ENCODE results near the gene PTGFRN.

The PTGFRN gene

GRCh38 chr1:116987256-116987555 lies 77.5 kb downstream of the PTGFRN start:
- no peaks in the 10 kb centered on the region for H4K20me1 ChIP-seq (ENCODE audit: low read depth, low read length)
- H3K9me2 ChIP-seq (replicated peaks; ENCODE audit: insufficient read depth, low read length), result no peaks in the 10 kb centered on the region
- H3F3A ChIP-seq (ENCODE audit: insufficient read depth), result no peaks in the 10 kb centered on the region
- no peak overlapping the region for H3K27ac ChIP-seq (ENCODE audit: low read depth, low read length)
- H3K9ac ChIP-seq (ENCODE audit: low read length), result no peak overlapping the region
- TF ChIP-seq EZH2phosphoT487 (conservative IDR thresholded peaks at IDR 0.05; ENCODE audit: low read length), result no peak
- TF ChIP-seq CTCF (IDR thresholded peaks at IDR 0.05; ENCODE audit: insufficient read depth, low read length, poor library complexity, severe bottlenecking), result no peak
- no peak overlapping the region for H2AFZ ChIP-seq (ENCODE audit: low read depth, low read length, severe bottlenecking)
- no peaks in the 10 kb centered on the region for H3K27me3 ChIP-seq (ENCODE audit: low read length)
- no peak overlapping the region for H3K4me2 ChIP-seq (ENCODE audit: low read depth, low read length, poor library complexity, severe bottlenecking)
- no peaks in the 10 kb centered on the region for H3K36me3 ChIP-seq (ENCODE audit: low read length)
- H3K4me3 ChIP-seq (ENCODE audit: insufficient read depth, low read length, poor library complexity, severe bottlenecking), result no peak overlapping the region
- no peaks in the 10 kb centered on the region for H3K79me2 ChIP-seq (ENCODE audit: insufficient read depth, low read length)
- no peaks in the 10 kb centered on the region for H3K9me3 ChIP-seq (ENCODE audit: insufficient read depth, low read length)

DNA sequence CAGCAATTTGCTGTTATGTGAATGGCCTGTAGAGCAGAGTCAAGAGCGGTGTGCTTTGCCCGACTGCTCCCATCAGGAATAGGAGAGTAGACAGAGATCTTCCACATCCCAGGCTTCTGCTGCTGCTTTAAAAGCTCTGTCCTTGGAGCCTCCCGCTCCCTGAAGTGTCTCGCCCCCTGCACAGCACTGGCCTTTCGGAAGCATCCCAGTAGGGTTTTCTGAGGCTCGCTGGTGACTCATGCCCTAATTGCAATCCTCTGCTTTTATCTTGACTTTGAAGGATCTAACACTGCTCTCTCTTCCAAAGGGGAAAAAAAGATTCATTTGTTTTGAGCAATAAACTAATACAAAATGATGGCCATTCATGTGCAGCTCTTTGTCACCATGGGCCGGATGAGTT lies 78.5 kb downstream of the PTGFRN start:
- TF ChIP-seq EZH2phosphoT487 (conservative IDR thresholded peaks at IDR 0.05; ENCODE audit: low read length) (no peak), CTCF (IDR thresholded peaks at IDR 0.05; ENCODE audit: insufficient read depth, low read length, poor library complexity, severe bottlenecking) (no peak)
- no peaks in the 10 kb centered on the region for H3K9me3 ChIP-seq (ENCODE audit: insufficient read depth, low read length)
- no peak overlapping the region for H3K4me3 ChIP-seq (ENCODE audit: insufficient read depth, low read length, poor library complexity, severe bottlenecking)
- H4K20me1 ChIP-seq (ENCODE audit: low read depth, low read length), result no peaks in the 10 kb centered on the region
- no peaks in the 10 kb centered on the region for H3K79me2 ChIP-seq (ENCODE audit: insufficient read depth, low read length)
- no peak overlapping the region for H3K27ac ChIP-seq (ENCODE audit: low read depth, low read length)
- no peak overlapping the region for H3K4me2 ChIP-seq (ENCODE audit: low read depth, low read length, poor library complexity, severe bottlenecking)
- no peaks in the 10 kb centered on the region for H3K9me2 ChIP-seq (replicated peaks; ENCODE audit: insufficient read depth, low read length)
- no peaks in the 10 kb centered on the region for H3K27me3 ChIP-seq (ENCODE audit: low read length)
- H3K36me3 ChIP-seq (ENCODE audit: low read length), result no peaks in the 10 kb centered on the region
- H3K9ac ChIP-seq (ENCODE audit: low read length), result no peak overlapping the region
- H3F3A ChIP-seq (ENCODE audit: insufficient read depth), result no peaks in the 10 kb centered on the region
- no peak overlapping the region for H2AFZ ChIP-seq (ENCODE audit: low read depth, low read length, severe bottlenecking)

GRCh38 chr1:116988908-116989307 lies 79.2 kb downstream of the PTGFRN start:
- Histone ChIP-seq H3K27me3 (ENCODE audit: low read length) (no peaks in the 10 kb centered on the region), H4K20me1 (ENCODE audit: low read depth, low read length) (no peaks in the 10 kb centered on the region), H3K4me2 (ENCODE audit: low read depth, low read length, poor library complexity, severe bottlenecking) (no peak overlapping the region), H3K9me2 (replicated peaks; ENCODE audit: insufficient read depth, low read length) (no peaks in the 10 kb centered on the region), H3K79me2 (ENCODE audit: insufficient read depth, low read length) (no peaks in the 10 kb centered on the region), H3K27ac (ENCODE audit: low read depth, low read length) (no peak overlapping the region), H3K9me3 (ENCODE audit: insufficient read depth, low read length) (no peaks in the 10 kb centered on the region), H2AFZ (ENCODE audit: low read depth, low read length, severe bottlenecking) (no peak overlapping the region), H3F3A (ENCODE audit: insufficient read depth) (no peaks in the 10 kb centered on the region), H3K9ac (ENCODE audit: low read length) (no peak overlapping the region), H3K4me3 (ENCODE audit: insufficient read depth, low read length, poor library complexity, severe bottlenecking) (no peak overlapping the region), H3K36me3 (ENCODE audit: low read length) (no peaks in the 10 kb centered on the region)
- TF ChIP-seq EZH2phosphoT487 (conservative IDR thresholded peaks at IDR 0.05; ENCODE audit: low read length), result no peak
- TF ChIP-seq CTCF (IDR thresholded peaks at IDR 0.05; ENCODE audit: insufficient read depth, low read length, poor library complexity, severe bottlenecking), result no peak

DNA sequence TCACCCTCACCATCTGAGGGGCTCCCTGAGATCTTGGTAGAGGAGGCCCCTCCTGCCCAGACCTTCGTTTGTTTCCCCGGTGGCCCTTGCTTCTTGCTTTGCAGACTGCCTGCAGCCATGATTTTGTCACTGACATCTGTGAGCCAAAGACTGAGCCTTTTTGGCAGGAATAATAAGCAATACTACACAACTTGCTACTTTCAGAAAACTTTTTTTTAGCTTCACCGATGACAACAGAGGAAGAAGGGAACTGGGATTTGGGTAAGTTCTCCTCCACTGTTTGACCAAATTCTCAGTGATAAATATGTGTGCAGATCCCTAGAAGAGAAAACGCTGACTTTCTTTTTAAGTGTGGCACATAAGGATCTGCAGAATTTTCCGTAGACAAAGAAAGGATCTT lies 80.1 kb downstream of the PTGFRN start:
- no peak for TF ChIP-seq EZH2phosphoT487 (conservative IDR thresholded peaks at IDR 0.05; ENCODE audit: low read length)
- no peak for TF ChIP-seq CTCF (IDR thresholded peaks at IDR 0.05; ENCODE audit: insufficient read depth, low read length, poor library complexity, severe bottlenecking)

More for the DNA sequence above, 80.1 kb downstream of the PTGFRN start:
- Histone ChIP-seq H3K27me3 (ENCODE audit: low read length) (no peaks in the 10 kb centered on the region), H4K20me1 (ENCODE audit: low read depth, low read length) (no peaks in the 10 kb centered on the region), H3K9me3 (ENCODE audit: insufficient read depth, low read length) (no peaks in the 10 kb centered on the region), H3K9ac (ENCODE audit: low read length) (no peak overlapping the region), H2AFZ (ENCODE audit: low read depth, low read length, severe bottlenecking) (no peak overlapping the region), H3K4me3 (ENCODE audit: insufficient read depth, low read length, poor library complexity, severe bottlenecking) (no peak overlapping the region), H3K4me2 (ENCODE audit: low read depth, low read length, poor library complexity, severe bottlenecking) (no peak overlapping the region), H3K9me2 (replicated peaks; ENCODE audit: insufficient read depth, low read length) (no peaks in the 10 kb centered on the region), H3F3A (ENCODE audit: insufficient read depth) (no peaks in the 10 kb centered on the region), H3K36me3 (ENCODE audit: low read length) (no peaks in the 10 kb centered on the region), H3K79me2 (ENCODE audit: insufficient read depth, low read length) (no peaks in the 10 kb centered on the region), H3K27ac (ENCODE audit: low read depth, low read length) (no peak overlapping the region)
